Tibial nerve (tissue), 4 donors: ENCODE measurements around the gene AFG3L2. TPM values are rescaled to one million over a fixed set of nuclear protein-coding genes. Genes with fewer than 3 reads are reported as not detected.

Source experiments
- DNase-seq, 2 donors: peaks; one replicate each; pipeline ENCODE4 v3.0.0-alpha.2; 2019; ENCODE audit warnings: low spot score in 2 of 2
- H3K27ac ChIP-seq, 4 donors: fragments of 200-600 bp; sonication (generic) in 3 of 4; one replicate each; pipeline ENCODE4 v1.5.1; 2017 to 2019; ENCODE audit warnings: mild to moderate bottlenecking in 1 of 4
- H3K27me3 ChIP-seq, 2 donors: fragments of 200-600 bp; sonication (generic) in 1 of 2; one replicate each; pipeline versions ENCODE4 v1.5.1 to v1.6.0; 2017 to 2019
- H3K36me3 ChIP-seq, 3 donors: fragments of 200-600 bp; sonication (generic); one replicate each; pipeline ENCODE4 v1.5.1; 2018 to 2019
- H3K4me1 ChIP-seq, 4 donors: fragments of 200-600 bp; sonication (generic) in 3 of 4; one replicate each; pipeline ENCODE4 v1.5.1; 2017 to 2019
- H3K4me3 ChIP-seq, 4 donors: fragments of 200-600 bp; sonication (generic) in 3 of 4; one replicate each; pipeline ENCODE4 v1.5.1; 2017 to 2019; ENCODE audit warnings: mild to moderate bottlenecking in 1 of 4, moderate library complexity in 1 of 4
- H3K9me3 ChIP-seq, 4 donors: fragments of 200-600 bp; sonication (generic) in 3 of 4; one replicate each; pipeline ENCODE4 v1.5.1; 2017 to 2019
- EP300 ChIP-seq, 2 donors: sonication (generic); formaldehyde crosslinking; IDR thresholded peaks; one replicate each; pipeline ENCODE4 v1.6.1; 2017; ENCODE audit warnings: antibody characterized with exemption in 2 of 2, mild to moderate bottlenecking in 1 of 2
- POLR2A ChIP-seq, 2 donors: fragments of 450-650 bp; IDR thresholded peaks; one replicate each; pipeline ENCODE4 v1.6.1; 2017; ENCODE audit warnings: antibody characterized with exemption in 2 of 2, mild to moderate bottlenecking in 2 of 2, moderate library complexity in 2 of 2
- WGBS, 2 donors: methylation state at CpG; one replicate each; pipeline ENCODE4 v1.1.5; 2018; 5-methylcytosine and 5-hydroxymethylcytosine counted together
- total RNA-seq, 4 donors: library from RNA; depleted of rRNA; stranded (reverse); fragments of >200 nt; gene quantifications; one replicate each; pipeline ENCODE4 v1.1.0, GENCODE V29; 2016
- TF ChIP-seq, protein P1 (sequence below), 5 experiments: fragments of 200-600 bp in 3 of 5; fragments of 450-650 bp in 2 of 5; sonication (generic) in 3 of 5; IDR thresholded peaks; one replicate each; pipeline ENCODE4 v1.5.1; 2016 to 2019; ENCODE audit warnings: antibody characterized with exemption in 5 of 5, mild to moderate bottlenecking in 3 of 5, moderate library complexity in 2 of 5

Gene AFG3L2
- total RNA-seq, 4 donors from 2014 or later, result 35.7 to 54.8 (median 42.5) TPM

- DNase-seq, result no peak
- Histone ChIP-seq H3K9me3 (peaks cover 0 to 8% (median 0%) of the 10 kb centered on the region in 4 donors), H3K4me3 (peak overlapping the region; percentile 41 to 80 (median 53)), H3K27me3 (no peaks in the 10 kb centered on the region), H3K36me3 (no peaks in the 10 kb centered on the region), H3K4me1 (peaks cover 0 to 43% (median 25%) of the 10 kb centered on the region in 4 donors), H3K27ac (peak overlapping the region; percentile 68 to 100 (median 89))
- WGBS, 2 donors, result 1 to 3% methylated on average over 30 of the region's 30 CpGs
- TF ChIP-seq POLR2A (IDR thresholded peaks at IDR 0.05) (peak; percentile 45 to 62), EP300 (IDR thresholded peaks at IDR 0.05) (peak in 1 of 2 donors; percentile 25)
- TF ChIP-seq, protein P1, sequence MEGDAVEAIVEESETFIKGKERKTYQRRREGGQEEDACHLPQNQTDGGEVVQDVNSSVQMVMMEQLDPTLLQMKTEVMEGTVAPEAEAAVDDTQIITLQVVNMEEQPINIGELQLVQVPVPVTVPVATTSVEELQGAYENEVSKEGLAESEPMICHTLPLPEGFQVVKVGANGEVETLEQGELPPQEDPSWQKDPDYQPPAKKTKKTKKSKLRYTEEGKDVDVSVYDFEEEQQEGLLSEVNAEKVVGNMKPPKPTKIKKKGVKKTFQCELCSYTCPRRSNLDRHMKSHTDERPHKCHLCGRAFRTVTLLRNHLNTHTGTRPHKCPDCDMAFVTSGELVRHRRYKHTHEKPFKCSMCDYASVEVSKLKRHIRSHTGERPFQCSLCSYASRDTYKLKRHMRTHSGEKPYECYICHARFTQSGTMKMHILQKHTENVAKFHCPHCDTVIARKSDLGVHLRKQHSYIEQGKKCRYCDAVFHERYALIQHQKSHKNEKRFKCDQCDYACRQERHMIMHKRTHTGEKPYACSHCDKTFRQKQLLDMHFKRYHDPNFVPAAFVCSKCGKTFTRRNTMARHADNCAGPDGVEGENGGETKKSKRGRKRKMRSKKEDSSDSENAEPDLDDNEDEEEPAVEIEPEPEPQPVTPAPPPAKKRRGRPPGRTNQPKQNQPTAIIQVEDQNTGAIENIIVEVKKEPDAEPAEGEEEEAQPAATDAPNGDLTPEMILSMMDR (IDR thresholded peaks at IDR 0.05), result peak in 4 of 5 experiments; percentile 11 to 62 (median 14)
Measured at GRCh38 chr18:12377556-12378197, 650 bp upstream of the AFG3L2 start.

GRCh38 chr18:12376034-12376753 lies 833 bp downstream of the AFG3L2 start:
- 17 to 19% methylated on average over 42 of the region's 42 CpGs for WGBS, 2 donors
- DNase-seq, result peak in 1 of 2 donors; percentile 7
- H3K36me3 ChIP-seq, result no peaks in the 10 kb centered on the region
- no peaks in the 10 kb centered on the region for H3K9me3 ChIP-seq
- TF ChIP-seq, protein P1 (IDR thresholded peaks at IDR 0.05), result no peak
- TF ChIP-seq POLR2A (IDR thresholded peaks at IDR 0.05), result no peak
- no peaks in the 10 kb centered on the region for H3K27me3 ChIP-seq
- peak overlapping the region; percentile 94 to 100 (median 98) for H3K27ac ChIP-seq
- peaks cover 0 to 52% (median 31%) of the 10 kb centered on the region in 4 donors for H3K4me1 ChIP-seq
- peak overlapping the region; percentile 76 to 96 (median 81) for H3K4me3 ChIP-seq

DNA sequence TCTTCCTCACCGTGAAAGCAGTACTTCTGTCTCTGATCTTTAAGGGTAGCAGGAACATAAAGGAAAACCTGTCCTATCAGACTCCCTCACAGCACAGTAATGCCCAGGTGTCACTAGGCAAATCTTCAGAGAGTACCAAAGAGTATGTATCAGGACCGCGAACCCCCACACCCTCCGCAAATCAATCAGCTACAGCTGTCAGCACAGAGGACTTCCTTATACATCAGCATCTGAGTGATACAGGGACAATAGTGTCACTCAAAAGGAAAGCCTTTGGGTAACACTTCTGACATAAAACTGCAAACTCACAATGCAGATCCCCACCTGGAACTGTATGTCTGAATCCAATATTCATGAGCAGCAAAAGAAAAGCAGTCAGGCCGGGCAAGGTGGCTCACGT lies 2.6 kb downstream of the AFG3L2 start:
- H3K27me3 ChIP-seq, result no peaks in the 10 kb centered on the region
- peaks cover 0 to 2% (median 0%) of the 10 kb centered on the region in 3 donors for H3K36me3 ChIP-seq
- H3K4me3 ChIP-seq, result no peak overlapping the region
- H3K4me1 ChIP-seq, result peaks cover 0 to 52% (median 31%) of the 10 kb centered on the region in 4 donors
- no peak for DNase-seq
- no peak overlapping the region for H3K27ac ChIP-seq
- TF ChIP-seq POLR2A (IDR thresholded peaks at IDR 0.05), result no peak
- WGBS, 2 donors, result 90 to 95% methylated on average over 6 of the region's 6 CpGs
- H3K9me3 ChIP-seq, result no peaks in the 10 kb centered on the region

DNA sequence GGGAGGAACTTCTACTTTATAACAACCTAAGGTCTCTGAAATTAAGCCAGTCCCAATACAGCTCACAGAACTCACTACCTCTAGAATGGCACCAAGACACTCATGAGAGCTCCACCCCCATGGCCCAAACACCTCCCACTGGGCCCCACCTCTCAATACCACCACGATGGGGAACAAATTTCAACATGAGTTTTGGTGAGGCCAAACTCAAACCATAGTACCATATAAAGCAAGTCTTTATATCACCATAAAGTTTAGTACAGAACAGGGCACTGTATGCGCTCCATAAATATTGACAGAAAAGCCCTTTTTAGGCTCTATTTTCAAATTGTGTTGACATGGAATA lies 3.3 kb downstream of the AFG3L2 start:
- Histone ChIP-seq H3K4me3 (no peak overlapping the region), H3K27ac (peak overlapping the region in 1 of 4 donors; percentile 13), H3K9me3 (no peaks in the 10 kb centered on the region), H3K27me3 (no peaks in the 10 kb centered on the region), H3K36me3 (peaks cover 0 to 9% (median 0%) of the 10 kb centered on the region in 3 donors), H3K4me1 (peaks cover 0 to 52% (median 31%) of the 10 kb centered on the region in 4 donors)
- no peak for DNase-seq
- 68 to 70% methylated on average over 2 of the region's 2 CpGs for WGBS, 2 donors
- TF ChIP-seq EP300 (IDR thresholded peaks at IDR 0.05) (no peak), POLR2A (IDR thresholded peaks at IDR 0.05) (no peak)
- TF ChIP-seq, protein P1 (IDR thresholded peaks at IDR 0.05), result no peak

GRCh38 chr18:12373116-12373770 lies 3.8 kb downstream of the AFG3L2 start:
- Histone ChIP-seq H3K4me1 (peaks cover 0 to 52% (median 31%) of the 10 kb centered on the region in 4 donors), H3K27ac (peak overlapping the region in 2 of 4 donors; percentile 13 to 20), H3K27me3 (no peaks in the 10 kb centered on the region), H3K4me3 (no peak overlapping the region), H3K36me3 (peaks cover 0 to 14% (median 0%) of the 10 kb centered on the region in 3 donors), H3K9me3 (no peaks in the 10 kb centered on the region)
- TF ChIP-seq, protein P1 (IDR thresholded peaks at IDR 0.05), result no peak
- TF ChIP-seq POLR2A (IDR thresholded peaks at IDR 0.05) (no peak), EP300 (IDR thresholded peaks at IDR 0.05) (no peak)
- no peak for DNase-seq
- 61 to 62% methylated on average over 4 of the region's 4 CpGs for WGBS, 2 donors
